Ishikawa (cell line): Measurements from ENCODE around the gene GAREM1.

Experiments
- TCF12 ChIP-seq: IDR thresholded peaks from 2 replicates; pipeline ENCODE4 v1.6.1; 2012; ENCODE audit warnings: low read depth
- TF ChIP-seq, protein P1 (sequence below): IDR thresholded peaks from 2 replicates; pipeline ENCODE4 v1.6.1; 2012; ENCODE audit warnings: low read depth, mild to moderate bottlenecking

DNA sequence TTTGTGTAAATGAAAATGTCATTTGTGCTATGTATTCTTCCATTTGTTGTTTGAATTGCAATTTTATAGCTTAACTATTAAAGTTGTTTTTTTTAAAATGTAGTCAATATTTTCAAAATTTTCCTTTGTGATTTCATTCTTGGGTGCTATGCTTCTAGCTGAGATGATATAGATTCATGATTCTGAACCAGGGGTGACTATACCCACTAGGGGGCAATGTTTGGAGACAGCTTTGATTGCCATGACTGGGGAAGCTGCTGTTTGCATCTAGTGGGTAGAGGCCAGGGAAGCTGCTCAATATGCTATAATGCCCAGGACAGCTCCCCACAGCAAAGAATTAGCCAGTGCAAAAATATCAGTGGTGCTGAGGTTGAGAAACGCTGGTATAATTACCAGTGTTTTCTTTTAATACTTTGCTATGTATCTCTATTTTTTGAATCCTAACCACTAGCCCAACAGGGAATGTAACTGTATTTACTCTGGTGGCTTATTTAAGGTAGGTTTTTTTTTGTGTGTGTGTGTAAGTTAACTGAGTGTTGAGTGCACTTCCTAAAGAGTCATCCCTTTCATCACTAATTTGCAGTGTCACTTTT lies 181.1 kb downstream of the GAREM1 start:
- TF ChIP-seq, protein P1, sequence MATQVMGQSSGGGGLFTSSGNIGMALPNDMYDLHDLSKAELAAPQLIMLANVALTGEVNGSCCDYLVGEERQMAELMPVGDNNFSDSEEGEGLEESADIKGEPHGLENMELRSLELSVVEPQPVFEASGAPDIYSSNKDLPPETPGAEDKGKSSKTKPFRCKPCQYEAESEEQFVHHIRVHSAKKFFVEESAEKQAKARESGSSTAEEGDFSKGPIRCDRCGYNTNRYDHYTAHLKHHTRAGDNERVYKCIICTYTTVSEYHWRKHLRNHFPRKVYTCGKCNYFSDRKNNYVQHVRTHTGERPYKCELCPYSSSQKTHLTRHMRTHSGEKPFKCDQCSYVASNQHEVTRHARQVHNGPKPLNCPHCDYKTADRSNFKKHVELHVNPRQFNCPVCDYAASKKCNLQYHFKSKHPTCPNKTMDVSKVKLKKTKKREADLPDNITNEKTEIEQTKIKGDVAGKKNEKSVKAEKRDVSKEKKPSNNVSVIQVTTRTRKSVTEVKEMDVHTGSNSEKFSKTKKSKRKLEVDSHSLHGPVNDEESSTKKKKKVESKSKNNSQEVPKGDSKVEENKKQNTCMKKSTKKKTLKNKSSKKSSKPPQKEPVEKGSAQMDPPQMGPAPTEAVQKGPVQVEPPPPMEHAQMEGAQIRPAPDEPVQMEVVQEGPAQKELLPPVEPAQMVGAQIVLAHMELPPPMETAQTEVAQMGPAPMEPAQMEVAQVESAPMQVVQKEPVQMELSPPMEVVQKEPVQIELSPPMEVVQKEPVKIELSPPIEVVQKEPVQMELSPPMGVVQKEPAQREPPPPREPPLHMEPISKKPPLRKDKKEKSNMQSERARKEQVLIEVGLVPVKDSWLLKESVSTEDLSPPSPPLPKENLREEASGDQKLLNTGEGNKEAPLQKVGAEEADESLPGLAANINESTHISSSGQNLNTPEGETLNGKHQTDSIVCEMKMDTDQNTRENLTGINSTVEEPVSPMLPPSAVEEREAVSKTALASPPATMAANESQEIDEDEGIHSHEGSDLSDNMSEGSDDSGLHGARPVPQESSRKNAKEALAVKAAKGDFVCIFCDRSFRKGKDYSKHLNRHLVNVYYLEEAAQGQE = no peak
- TF ChIP-seq TCF12 = no peak
